Esophagus squamous epithelium (tissue), 4 donors: ENCODE results near the gene CPS1.

Experiments
- POLR2A ChIP-seq, 4 donors: fragments of 450-650 bp; IDR thresholded peaks; one replicate each; pipeline ENCODE4 v1.6.1; 2017; ENCODE audit warnings: antibody characterized with exemption in 4 of 4, mild to moderate bottlenecking in 4 of 4, moderate library complexity in 3 of 4
- TF ChIP-seq, protein P1 (sequence below), 6 experiments: fragments of 450-650 bp in 4 of 6; fragments of 200-600 bp in 2 of 6; sonication (generic) in 2 of 6; IDR thresholded peaks; one replicate each; pipeline ENCODE4 v1.5.1; 2016 to 2019; ENCODE audit warnings: antibody characterized with exemption in 6 of 6, mild to moderate bottlenecking in 4 of 6, moderate library complexity in 4 of 6

- TF ChIP-seq, protein P1, sequence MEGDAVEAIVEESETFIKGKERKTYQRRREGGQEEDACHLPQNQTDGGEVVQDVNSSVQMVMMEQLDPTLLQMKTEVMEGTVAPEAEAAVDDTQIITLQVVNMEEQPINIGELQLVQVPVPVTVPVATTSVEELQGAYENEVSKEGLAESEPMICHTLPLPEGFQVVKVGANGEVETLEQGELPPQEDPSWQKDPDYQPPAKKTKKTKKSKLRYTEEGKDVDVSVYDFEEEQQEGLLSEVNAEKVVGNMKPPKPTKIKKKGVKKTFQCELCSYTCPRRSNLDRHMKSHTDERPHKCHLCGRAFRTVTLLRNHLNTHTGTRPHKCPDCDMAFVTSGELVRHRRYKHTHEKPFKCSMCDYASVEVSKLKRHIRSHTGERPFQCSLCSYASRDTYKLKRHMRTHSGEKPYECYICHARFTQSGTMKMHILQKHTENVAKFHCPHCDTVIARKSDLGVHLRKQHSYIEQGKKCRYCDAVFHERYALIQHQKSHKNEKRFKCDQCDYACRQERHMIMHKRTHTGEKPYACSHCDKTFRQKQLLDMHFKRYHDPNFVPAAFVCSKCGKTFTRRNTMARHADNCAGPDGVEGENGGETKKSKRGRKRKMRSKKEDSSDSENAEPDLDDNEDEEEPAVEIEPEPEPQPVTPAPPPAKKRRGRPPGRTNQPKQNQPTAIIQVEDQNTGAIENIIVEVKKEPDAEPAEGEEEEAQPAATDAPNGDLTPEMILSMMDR (IDR thresholded peaks at IDR 0.05): no peak
- TF ChIP-seq POLR2A (IDR thresholded peaks at IDR 0.05): no peak
Measured at GRCh38 chr2:210654091-210654490, 97.7 kb downstream of the CPS1 start.
